Astrocyte (in vitro differentiated cells and primary cell): ENCODE data around the gene SLC25A53. TPM values are rescaled to one million over a fixed set of nuclear protein-coding genes. Genes with fewer than 3 reads are reported as not detected.

Experiments used
- DNase-seq: peaks from one replicate; pipeline ENCODE4 v3.0.0-alpha.2; 2010; ENCODE audit warnings: low read depth
- FAIRE-seq: peaks from 2 replicates; lab custom pipeline; 2011; peaks lifted over from hg19 to GRCh38; lab: Jason Lieb, UNC
- H2AFZ ChIP-seq: 2 replicates; pipeline ENCODE4 v1.6.0; 2012; ENCODE audit warnings: low read depth, low read length, inconsistent platforms
- H3K27ac ChIP-seq: 2 replicates; pipeline ENCODE4 v1.5.1; 2011; ENCODE audit warnings: low read depth, low read length, inconsistent platforms
- H3K27me3 ChIP-seq: 2 replicates; pipeline ENCODE4 v1.6.0; 2011; ENCODE audit warnings: low read length, inconsistent platforms; ENCODE audit not compliant: insufficient read depth
- H3K36me3 ChIP-seq: 2 replicates; pipeline ENCODE4 v1.5.1; 2011; ENCODE audit warnings: low read length, inconsistent platforms; ENCODE audit not compliant: insufficient read depth
- H3K4me1 ChIP-seq: 2 replicates; pipeline ENCODE4 v1.5.1; 2011; ENCODE audit warnings: low read length, inconsistent platforms; ENCODE audit not compliant: insufficient read depth
- H3K4me2 ChIP-seq: 2 replicates; pipeline ENCODE4 v1.6.0; 2012; ENCODE audit warnings: low read length, inconsistent platforms
- H3K4me3 ChIP-seq: 2 replicates; pipeline ENCODE4 v1.5.1; 2011; ENCODE audit warnings: low read depth, mild to moderate bottlenecking, low read length, inconsistent platforms; ENCODE audit not compliant: insufficient read depth
- H3K79me2 ChIP-seq: 2 replicates; pipeline ENCODE4 v1.6.0; 2012; ENCODE audit warnings: mild to moderate bottlenecking, low read length, inconsistent platforms; ENCODE audit not compliant: insufficient read depth
- H3K9ac ChIP-seq: 2 replicates; pipeline ENCODE4 v1.6.0; 2012; ENCODE audit warnings: mild to moderate bottlenecking, low read length, inconsistent platforms
- H3K9me3 ChIP-seq: 2 replicates; pipeline ENCODE4 v1.5.1; 2012; ENCODE audit warnings: low read depth, mild to moderate bottlenecking, low read length, inconsistent platforms; ENCODE audit not compliant: insufficient read depth
- H4K20me1 ChIP-seq: 2 replicates; pipeline ENCODE4 v1.6.0; 2012; ENCODE audit warnings: low read length, inconsistent platforms; ENCODE audit not compliant: insufficient read depth
- H3K27ac Mint-ChIP-seq: one replicate; pipeline ENCODE4 v1.8.0; 2021; ENCODE audit warnings: mild to moderate bottlenecking, mixed read lengths; ENCODE audit not compliant: unreplicated experiment
- H3K27me3 Mint-ChIP-seq: one replicate; pipeline ENCODE4 v1.8.0; 2021; ENCODE audit warnings: low read depth, mixed read lengths; ENCODE audit not compliant: unreplicated experiment
- H3K36me3 Mint-ChIP-seq: one replicate; pipeline ENCODE4 v1.8.0; 2021; ENCODE audit warnings: low read depth, mixed read lengths; ENCODE audit not compliant: unreplicated experiment
- H3K4me1 Mint-ChIP-seq: one replicate; pipeline ENCODE4 v1.8.0; 2021; ENCODE audit warnings: low read depth, mixed read lengths; ENCODE audit not compliant: unreplicated experiment
- H3K4me3 Mint-ChIP-seq: one replicate; pipeline ENCODE4 v1.8.0; 2021; ENCODE audit warnings: mild to moderate bottlenecking, moderate library complexity, mixed read lengths; ENCODE audit not compliant: unreplicated experiment
- H3K9me3 Mint-ChIP-seq: one replicate; pipeline ENCODE4 v1.8.0; 2021; ENCODE audit warnings: mild to moderate bottlenecking, mixed read lengths; ENCODE audit not compliant: unreplicated experiment
- CTCF ChIP-seq: IDR thresholded peaks from 2 replicates; pipeline ENCODE4 v1.5.1; 2011; ENCODE audit warnings: low read depth, mild to moderate bottlenecking, inconsistent platforms, low read length, moderate library complexity; ENCODE audit not compliant: insufficient read depth
- EZH2 ChIP-seq: IDR thresholded peaks from 2 replicates; pipeline ENCODE4 v1.6.1; 2012; ENCODE audit warnings: mild to moderate bottlenecking, low read length, inconsistent platforms; ENCODE audit not compliant: insufficient read depth
- total RNA-seq: library from RNA; stranded (reverse); gene quantifications from 2 replicates; pipeline ENCODE4 v1.2.1, GENCODE V29; 2021

SLC25A53 gene
- total RNA-seq, 1 donor from 2014 or later = 5.3 TPM

GRCh38 chrX:104189837-104190236, 33.0 kb upstream of the SLC25A53 start:
- H3K27me3 Mint-ChIP-seq = no peaks in the 10 kb centered on the region

GRCh38 chrX:104187931-104188330, 31.1 kb upstream of the SLC25A53 start:
- H3K27ac ChIP-seq = no peak overlapping the region

More at GRCh38 chrX:104189837-104190236, 33.0 kb upstream of the SLC25A53 start:
- Histone ChIP-seq H3K4me1 (peaks cover 2% of the 10 kb centered on the region), H2AFZ (no peak overlapping the region), H3K4me3 (no peak overlapping the region), H3K9me3 (no peaks in the 10 kb centered on the region), H3K27ac (no peak overlapping the region), H4K20me1 (peaks cover 5% of the 10 kb centered on the region), H3K27me3 (no peaks in the 10 kb centered on the region), H3K4me2 (no peak overlapping the region), H3K36me3 (peaks cover 18% of the 10 kb centered on the region), H3K9ac (no peak overlapping the region), H3K79me2 (peaks cover 2% of the 10 kb centered on the region)
- Mint-ChIP-seq H3K4me3 (no peak overlapping the region), H3K4me1 (peaks cover 3% of the 10 kb centered on the region), H3K27ac (no peak overlapping the region), H3K9me3 (no peaks in the 10 kb centered on the region), H3K36me3 (peaks cover 2% of the 10 kb centered on the region)
- no peak for TF ChIP-seq EZH2
- TF ChIP-seq CTCF = no peak
- no peak for DNase-seq
- peak; percentile 95 for FAIRE-seq

More at GRCh38 chrX:104187931-104188330, 31.1 kb upstream of the SLC25A53 start:
- peaks cover 16% of the 10 kb centered on the region for H3K79me2 ChIP-seq
- no peaks in the 10 kb centered on the region for H3K4me1 ChIP-seq
- Mint-ChIP-seq H3K36me3 (peaks cover 2% of the 10 kb centered on the region), H3K27me3 (no peaks in the 10 kb centered on the region), H3K4me3 (no peak overlapping the region), H3K27ac (no peak overlapping the region), H3K4me1 (peaks cover 2% of the 10 kb centered on the region), H3K9me3 (no peaks in the 10 kb centered on the region)
- FAIRE-seq (no peak), DNase-seq (no peak)
- no peaks in the 10 kb centered on the region for H3K9me3 ChIP-seq
- H3K4me3 ChIP-seq = no peak overlapping the region
- H2AFZ ChIP-seq = no peak overlapping the region
- H3K4me2 ChIP-seq = no peak overlapping the region
- H3K9ac ChIP-seq = no peak overlapping the region
- H3K36me3 ChIP-seq = peaks cover 18% of the 10 kb centered on the region
- H3K27me3 ChIP-seq = no peaks in the 10 kb centered on the region
- TF ChIP-seq CTCF = no peak
- no peak for TF ChIP-seq EZH2
- peaks cover 12% of the 10 kb centered on the region for H4K20me1 ChIP-seq
